ENCODE measurements around the gene TFF1.

DNA sequence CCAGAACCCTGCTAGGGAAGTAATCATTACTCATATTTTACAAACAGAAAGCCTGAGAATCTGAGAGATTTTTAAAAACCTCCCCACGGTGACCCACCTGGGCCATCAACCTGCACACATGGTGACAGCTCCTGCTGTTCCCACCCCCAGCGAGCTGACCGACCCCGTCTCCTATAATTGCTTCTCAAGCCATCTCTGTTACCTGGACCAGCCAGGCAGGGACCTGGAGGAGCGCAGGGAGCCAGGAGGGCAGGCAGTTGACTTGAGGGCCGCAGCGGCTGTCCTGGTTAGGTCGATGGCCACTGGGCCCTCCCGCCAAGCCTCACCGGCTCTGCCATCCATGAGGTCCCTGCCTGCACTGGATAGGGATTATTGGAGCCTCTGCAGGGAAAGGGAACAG lies 23.2 kb downstream of the TFF1 start:
- TF ChIP-seq, protein P1, sequence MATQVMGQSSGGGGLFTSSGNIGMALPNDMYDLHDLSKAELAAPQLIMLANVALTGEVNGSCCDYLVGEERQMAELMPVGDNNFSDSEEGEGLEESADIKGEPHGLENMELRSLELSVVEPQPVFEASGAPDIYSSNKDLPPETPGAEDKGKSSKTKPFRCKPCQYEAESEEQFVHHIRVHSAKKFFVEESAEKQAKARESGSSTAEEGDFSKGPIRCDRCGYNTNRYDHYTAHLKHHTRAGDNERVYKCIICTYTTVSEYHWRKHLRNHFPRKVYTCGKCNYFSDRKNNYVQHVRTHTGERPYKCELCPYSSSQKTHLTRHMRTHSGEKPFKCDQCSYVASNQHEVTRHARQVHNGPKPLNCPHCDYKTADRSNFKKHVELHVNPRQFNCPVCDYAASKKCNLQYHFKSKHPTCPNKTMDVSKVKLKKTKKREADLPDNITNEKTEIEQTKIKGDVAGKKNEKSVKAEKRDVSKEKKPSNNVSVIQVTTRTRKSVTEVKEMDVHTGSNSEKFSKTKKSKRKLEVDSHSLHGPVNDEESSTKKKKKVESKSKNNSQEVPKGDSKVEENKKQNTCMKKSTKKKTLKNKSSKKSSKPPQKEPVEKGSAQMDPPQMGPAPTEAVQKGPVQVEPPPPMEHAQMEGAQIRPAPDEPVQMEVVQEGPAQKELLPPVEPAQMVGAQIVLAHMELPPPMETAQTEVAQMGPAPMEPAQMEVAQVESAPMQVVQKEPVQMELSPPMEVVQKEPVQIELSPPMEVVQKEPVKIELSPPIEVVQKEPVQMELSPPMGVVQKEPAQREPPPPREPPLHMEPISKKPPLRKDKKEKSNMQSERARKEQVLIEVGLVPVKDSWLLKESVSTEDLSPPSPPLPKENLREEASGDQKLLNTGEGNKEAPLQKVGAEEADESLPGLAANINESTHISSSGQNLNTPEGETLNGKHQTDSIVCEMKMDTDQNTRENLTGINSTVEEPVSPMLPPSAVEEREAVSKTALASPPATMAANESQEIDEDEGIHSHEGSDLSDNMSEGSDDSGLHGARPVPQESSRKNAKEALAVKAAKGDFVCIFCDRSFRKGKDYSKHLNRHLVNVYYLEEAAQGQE (IDR thresholded peaks at IDR 0.05; ENCODE audit: insufficient read depth in 1 of 2, low read depth in 2 of 2, low read length in 2 of 2): no peak
- TF ChIP-seq POLR2AphosphoS5 (IDR thresholded peaks at IDR 0.05; ENCODE audit: low read depth, low read length) (no peak), SIN3A (IDR thresholded peaks at IDR 0.05; ENCODE audit: borderline replicate concordance, insufficient read depth, low read length) (no peak)
